IMR-90 (cell line): ENCODE data around the gene ASPG. TPM values are rescaled to one million over a fixed set of nuclear protein-coding genes. Genes with fewer than 3 reads are reported as not detected.
A peak's percentile ranks its signal among the peaks of the same experiment; 100 is the strongest.

Experiments used
- ATAC-seq: fragments of 200-7000 bp; cut with Tn5 transposase; 2 replicates; pipeline ENCODE4 v1.9.1; 2020; ENCODE audit warnings: low read depth, mild to moderate bottlenecking, moderate library complexity
- BruUV-seq: library from RNA; stranded (reverse); fragments of 400-500 nt; replicated peaks from 2 replicates; lab custom pipeline; 2021; lab: Mats Ljungman, UMichigan
- CTCF ChIA-PET: fragments of 300-600 bp; formaldehyde crosslinking; extraction: SDS; loops from one replicate; lab custom pipeline; 2021; ENCODE audit warnings: antibody characterized with exemption; lab: Yijun Ruan, JAX
- POLR2A ChIA-PET: fragments of 300-600 bp; sonication (Branson Sonifier 250); formaldehyde crosslinking; loops from one replicate; lab custom pipeline; 2022; ENCODE audit warnings: antibody characterized with exemption; ENCODE audit not compliant: unreplicated experiment; lab: Charles Lee
- DNase-seq: peaks from one replicate; pipeline ENCODE4 v3.0.0; 2013
- H2AFZ ChIP-seq: replicated peaks from 2 replicates; pipeline ENCODE3; 2013; ENCODE audit warnings: low read length, mild to moderate bottlenecking; ENCODE audit not compliant: poor library complexity
- H2AK5ac ChIP-seq: 2 replicates; pipeline ENCODE4 v1.6.1; 2013; ENCODE audit warnings: low read depth, low read length, inconsistent platforms
- H2AK9ac ChIP-seq: replicated peaks from 2 replicates; pipeline ENCODE3; 2013; ENCODE audit warnings: mild to moderate bottlenecking, low read depth, low read length, moderate library complexity; ENCODE audit not compliant: poor library complexity
- H2BK120ac ChIP-seq: 2 replicates; pipeline ENCODE4 v1.6.1; 2013; ENCODE audit warnings: low read depth, low read length, inconsistent platforms
- H2BK15ac ChIP-seq: 3 replicates; pipeline ENCODE4 v1.6.1; 2013; ENCODE audit warnings: low read depth, low read length, inconsistent platforms
- H2BK20ac ChIP-seq: 2 replicates; pipeline ENCODE4 v1.6.1; 2013; ENCODE audit warnings: low read depth, mild to moderate bottlenecking, inconsistent platforms, low read length, moderate library complexity
- H2BK5ac ChIP-seq: 2 replicates; pipeline ENCODE4 v1.6.1; 2013; ENCODE audit warnings: mild to moderate bottlenecking, low read depth, low read length, inconsistent platforms; ENCODE audit not compliant: poor library complexity, severe bottlenecking
- H3K14ac ChIP-seq: replicated peaks from 2 replicates; pipeline ENCODE4 v1.6.1; 2013; ENCODE audit warnings: low read depth, low read length, inconsistent platforms
- H3K18ac ChIP-seq: 2 replicates; pipeline ENCODE4 v1.6.1; 2013; ENCODE audit warnings: low read depth, low read length, control low read depth
- H3K23ac ChIP-seq: 2 replicates; pipeline ENCODE4 v1.6.1; 2013; ENCODE audit warnings: low read depth, low read length, inconsistent platforms
- H3K27ac ChIP-seq: 2 replicates; pipeline ENCODE4 v1.5.1; 2013; ENCODE audit warnings: mild to moderate bottlenecking, control low read depth, low read length; ENCODE audit not compliant: insufficient read depth
- H3K27me3 ChIP-seq: 2 replicates; pipeline ENCODE4 v1.6.1; 2013; ENCODE audit warnings: low read length; ENCODE audit not compliant: control insufficient read depth, insufficient read depth
- H3K36me3 ChIP-seq: 2 replicates; pipeline ENCODE4 v1.6.1; 2013; ENCODE audit warnings: low read length, mixed read lengths; ENCODE audit not compliant: control insufficient read depth, insufficient read depth
- H3K4ac ChIP-seq: 2 replicates; pipeline ENCODE4 v1.6.1; 2013; ENCODE audit warnings: low read depth, low read length, inconsistent platforms
- H3K4me1 ChIP-seq: 2 replicates; pipeline ENCODE4 v1.6.1; 2013; ENCODE audit warnings: low read length, mixed read lengths; ENCODE audit not compliant: control insufficient read depth, insufficient read depth
- H3K4me2 ChIP-seq: 2 replicates; pipeline ENCODE4 v1.6.1; 2013; ENCODE audit warnings: low read depth, mild to moderate bottlenecking, control low read depth, low read length, moderate library complexity
- H3K4me3 ChIP-seq: 2 replicates; pipeline ENCODE4 v1.5.1; 2013; ENCODE audit warnings: low read depth, mild to moderate bottlenecking, control low read depth, low read length, moderate library complexity; ENCODE audit not compliant: insufficient read depth
- H3K56ac ChIP-seq: 2 replicates; pipeline ENCODE4 v1.6.1; 2013; ENCODE audit warnings: low read length, inconsistent platforms; ENCODE audit not compliant: insufficient read depth; ENCODE audit errors: extremely low read depth
- H3K79me1 ChIP-seq, 2 experiments: 2 replicates each; pipeline ENCODE4 v1.6.1; 2013; ENCODE audit warnings: low read length in 2 of 2, inconsistent platforms in 1 of 2, low read depth in 1 of 2
- H3K9ac ChIP-seq: 2 replicates; pipeline ENCODE4 v1.6.1; 2013; ENCODE audit warnings: low read depth, low read length, control low read depth
- H3K9me1 ChIP-seq: 2 replicates; pipeline ENCODE4 v1.6.1; 2013; ENCODE audit warnings: low read length, inconsistent platforms; ENCODE audit not compliant: insufficient read depth
- H3K9me3 ChIP-seq: 2 replicates; pipeline ENCODE4 v1.6.1; 2013; ENCODE audit warnings: low read length; ENCODE audit not compliant: control insufficient read depth, insufficient read depth
- H4K20me1 ChIP-seq: 2 replicates; pipeline ENCODE4 v1.6.1; 2013; ENCODE audit warnings: low read length, inconsistent platforms; ENCODE audit not compliant: insufficient read depth
- H4K5ac ChIP-seq: 2 replicates; pipeline ENCODE4 v1.6.1; 2013; ENCODE audit warnings: mild to moderate bottlenecking, low read depth, low read length, control low read depth
- H4K8ac ChIP-seq, 2 experiments: 2 replicates each; pipeline ENCODE4 v1.6.1; 2013; ENCODE audit warnings: low read depth in 2 of 2, low read length in 2 of 2, control low read depth in 1 of 2, inconsistent platforms in 1 of 2
- H4K91ac ChIP-seq: 2 replicates; pipeline ENCODE4 v1.6.1; 2013; ENCODE audit warnings: low read depth, low read length, inconsistent platforms; ENCODE audit not compliant: insufficient read depth
- CHD1 ChIP-seq: IDR thresholded peaks from 2 replicates; pipeline ENCODE4 v1.6.1; 2012; ENCODE audit warnings: low read depth, low read length, improper control_type of control experiment
- MAZ ChIP-seq: IDR thresholded peaks from 2 replicates; pipeline ENCODE4 v1.6.1; 2012; ENCODE audit warnings: low read depth, mild to moderate bottlenecking, low read length, improper control_type of control experiment, moderate library complexity, borderline replicate concordance
- NFE2L2 ChIP-seq: fragments of 150-350 bp; IDR thresholded peaks from 2 replicates; pipeline ENCODE4 v1.6.1; 2016; ENCODE audit warnings: low read depth, mild to moderate bottlenecking, low read length
- RFX5 ChIP-seq: IDR thresholded peaks from 2 replicates; pipeline ENCODE4 v1.8.0; 2012; ENCODE audit warnings: low read depth, mild to moderate bottlenecking, low read length, moderate library complexity
- WGBS, 2 experiments: methylation state at CpG; one replicate each; pipeline versions ENCODE4 v1.1.5 to v1.1.7; 2013; ENCODE audit warnings: missing lambda C conversion rate in 2 of 2; ENCODE audit not compliant: insufficient read length in 1 of 2; ENCODE audit errors: extremely low coverage in 2 of 2; 5-methylcytosine and 5-hydroxymethylcytosine counted together
- dilution Hi-C: fragments of 300-500 bp; cut with HindIII; formaldehyde crosslinking; loops from one replicate; pipeline ENCODE4 v1.14.3; 2018; ENCODE audit warnings: low sequenced_read_pairs; ENCODE audit not compliant: unreplicated experiment
- in situ Hi-C: fragments of 300-500 bp; cut with MboI; formaldehyde crosslinking; loops from 3 replicates; pipeline ENCODE4 v1.14.3; 2019; ENCODE audit warnings: low sequenced_read_pairs, inconsistent platforms, mixed read lengths
- intact Hi-C: fragments of 100-400 bp; cut with micrococcal nuclease; formaldehyde crosslinking; loops from 2 replicates; pipeline ENCODE4 v1.10.0; 2022
- polyA plus RNA-seq, 3 experiments: library from polyadenylated mRNA; depleted of rRNA; stranded (reverse); fragments of >200 nt; gene quantifications; 2 replicates each; pipeline ENCODE4 v1.2.3, GENCODE V29; 2012; ENCODE audit warnings: low replicate concordance in 1 of 3
- total RNA-seq: library from RNA; depleted of rRNA; stranded (reverse); fragments of >200 nt; gene quantifications from 2 replicates; pipeline ENCODE4 v1.2.3, GENCODE V29; 2012
- TF ChIP-seq, protein P1 (sequence below): fragments of 150-350 bp; IDR thresholded peaks from 2 replicates; pipeline ENCODE4 v1.6.1; 2016; ENCODE audit warnings: low read depth, mild to moderate bottlenecking, low read length, moderate library complexity, borderline replicate concordance

The ASPG gene
- total and polyA plus RNA-seq, 2 of the 4 experiments (the other 2 are of a cell fraction), result not detected

DNA sequence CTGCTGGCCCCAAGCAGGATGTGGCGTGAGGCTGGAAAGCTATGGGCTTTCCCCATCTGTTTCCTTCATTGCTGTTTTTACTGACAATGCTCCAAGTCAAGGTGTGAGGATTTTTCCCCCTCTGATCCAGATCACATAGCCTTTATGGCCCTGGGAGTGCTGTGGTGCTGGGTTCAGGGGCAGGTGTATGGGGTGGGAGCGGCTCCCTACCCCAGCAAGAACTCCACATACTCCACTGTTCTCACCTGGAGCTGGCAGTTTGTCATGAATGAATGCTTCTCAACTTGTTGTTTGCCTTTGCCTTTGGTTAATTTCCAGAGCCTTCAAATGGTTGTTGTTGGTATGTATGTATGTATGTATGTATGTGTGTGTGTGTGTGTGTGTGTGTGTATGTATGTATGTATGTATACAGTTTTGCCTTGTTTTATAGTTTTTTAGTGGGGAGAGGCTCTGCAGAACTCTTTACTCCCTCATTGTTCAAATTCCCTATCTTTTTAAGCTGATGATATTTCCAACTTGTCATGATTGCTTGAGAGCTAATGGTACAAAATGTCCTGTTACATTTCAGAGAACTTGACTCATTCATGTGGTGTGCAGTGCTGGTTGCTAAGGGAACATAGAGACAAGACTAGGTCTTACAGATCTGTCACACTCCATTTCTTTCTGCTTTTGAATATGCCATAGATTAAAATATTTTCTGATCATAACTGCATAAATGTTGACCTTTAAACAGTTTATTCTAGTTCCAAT, 36.6 kb upstream of the ASPG start:
- no peaks in the 10 kb centered on the region for H3K79me1 ChIP-seq
- no peak overlapping the region for H3K56ac ChIP-seq
- POLR2A ChIA-PET, result no interaction called here
- H4K20me1 ChIP-seq, result no peaks in the 10 kb centered on the region
- WGBS, 2 experiments, result no CpG with 5 or more reads among the region's 2 CpGs
- H3K14ac ChIP-seq, result no peak overlapping the region
- H3K9me1 ChIP-seq, result no peaks in the 10 kb centered on the region
- no peak overlapping the region for H3K4me2 ChIP-seq
- H3K9me3 ChIP-seq, result no peaks in the 10 kb centered on the region
- no peak overlapping the region for H2BK20ac ChIP-seq
- intact Hi-C loops, result no loop called here
- ATAC-seq (no peak), DNase-seq (no peak)
- peak overlapping the region; percentile 39 for H2BK5ac ChIP-seq
- H3K27me3 ChIP-seq, result no peaks in the 10 kb centered on the region; the same call in 1 of the 2 replicates
- BruUV-seq, result no TSS peak
- no peak overlapping the region for H3K9ac ChIP-seq
- no peak overlapping the region for H3K27ac ChIP-seq
- TF ChIP-seq CHD1 (no peak), NFE2L2 (no peak), RFX5 (no peak), MAZ (no peak)
- TF ChIP-seq, protein P1, sequence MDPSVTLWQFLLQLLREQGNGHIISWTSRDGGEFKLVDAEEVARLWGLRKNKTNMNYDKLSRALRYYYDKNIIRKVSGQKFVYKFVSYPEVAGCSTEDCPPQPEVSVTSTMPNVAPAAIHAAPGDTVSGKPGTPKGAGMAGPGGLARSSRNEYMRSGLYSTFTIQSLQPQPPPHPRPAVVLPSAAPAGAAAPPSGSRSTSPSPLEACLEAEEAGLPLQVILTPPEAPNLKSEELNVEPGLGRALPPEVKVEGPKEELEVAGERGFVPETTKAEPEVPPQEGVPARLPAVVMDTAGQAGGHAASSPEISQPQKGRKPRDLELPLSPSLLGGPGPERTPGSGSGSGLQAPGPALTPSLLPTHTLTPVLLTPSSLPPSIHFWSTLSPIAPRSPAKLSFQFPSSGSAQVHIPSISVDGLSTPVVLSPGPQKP, result no peak
- H4K5ac ChIP-seq, result no peak overlapping the region
- CTCF ChIA-PET, result no interaction called here
- H2BK15ac ChIP-seq, result no peak overlapping the region
- no peak overlapping the region for H3K4me3 ChIP-seq
- no peak overlapping the region for H2AK9ac ChIP-seq
- H3K36me3 ChIP-seq, result no peaks in the 10 kb centered on the region
- H4K91ac ChIP-seq, result no peak overlapping the region
- dilution Hi-C loops, result no loop called here
- H2AK5ac ChIP-seq, result no peak overlapping the region
- in situ Hi-C loops, result no loop called here
- no peak overlapping the region for H2AFZ ChIP-seq
- H3K18ac ChIP-seq, result no peak overlapping the region
- no peak overlapping the region for H4K8ac ChIP-seq
- no peak overlapping the region for H3K4ac ChIP-seq
- H3K4me1 ChIP-seq, result no peaks in the 10 kb centered on the region
- no peak overlapping the region for H2BK120ac ChIP-seq
- no peak overlapping the region for H3K23ac ChIP-seq
